ENCODE data around the gene ELMO1. TPM values are rescaled to one million over a fixed set of nuclear protein-coding genes. Genes with fewer than 3 reads are reported as not detected.
A peak's percentile ranks its signal among the peaks of the same experiment; 100 is the strongest.

The ELMO1 gene
- total and polyA plus RNA-seq, 8 donors, result 3.0 to 20.6 (median 6.6) TPM

- Histone ChIP-seq H3K27ac (no peak overlapping the region), H3K9me3 (no peaks in the 10 kb centered on the region), H3K36me3 (no peaks in the 10 kb centered on the region), H3K4me1 (peaks cover 0 to 5% (median 3%) of the 10 kb centered on the region in 3 donors), H3K4me3 (no peak overlapping the region), H3K27me3 (no peaks in the 10 kb centered on the region)
- FAIRE-seq (no peak), DNase-seq (no peak), ATAC-seq (peak in 2 of 4 donors; percentile 25 to 36)
- no peak for TF ChIP-seq CTCF (IDR thresholded peaks at IDR 0.05)
- intact Hi-C loops (cut with DNase I), result no loop called here
- 41 to 46% methylated on average over 5 of the region's 5 CpGs for WGBS, 2 donors
Measured at GRCh38 chr7:36928311-36928710, 520.4 kb downstream of the ELMO1 start.

GRCh38 chr7:36925691-36926090 lies 523.0 kb downstream of the ELMO1 start:
- H3K27me3 ChIP-seq, result no peaks in the 10 kb centered on the region
- no peaks in the 10 kb centered on the region for H3K9me3 ChIP-seq
- H3K36me3 ChIP-seq, result no peaks in the 10 kb centered on the region
- no peak for FAIRE-seq
- peak in 2 of 4 donors; percentile 24 to 36 for ATAC-seq
- peaks cover 0 to 5% (median 3%) of the 10 kb centered on the region in 3 donors for H3K4me1 ChIP-seq
- WGBS, 2 donors, result 67 to 71% methylated on average over 3 of the region's 3 CpGs
- intact Hi-C loops (cut with DNase I), result no loop called here
- no peak overlapping the region for H3K27ac ChIP-seq
- TF ChIP-seq CTCF (IDR thresholded peaks at IDR 0.05), result no peak
- no peak for DNase-seq
- no peak overlapping the region for H3K4me3 ChIP-seq

GRCh38 chr7:36925207-36925606 lies 523.5 kb downstream of the ELMO1 start:
- Histone ChIP-seq H3K9me3 (no peaks in the 10 kb centered on the region), H3K4me1 (peaks cover 0 to 5% (median 3%) of the 10 kb centered on the region in 3 donors), H3K27ac (no peak overlapping the region), H3K36me3 (no peaks in the 10 kb centered on the region), H3K27me3 (no peaks in the 10 kb centered on the region), H3K4me3 (no peak overlapping the region)
- ATAC-seq (peak in 1 of 4 donors; percentile 12), FAIRE-seq (no peak), DNase-seq (no peak)
- WGBS, 2 donors, result 77 to 87% methylated on average over 5 of the region's 5 CpGs
- intact Hi-C loops (cut with DNase I), result no loop called here
- TF ChIP-seq CTCF (IDR thresholded peaks at IDR 0.05), result no peak

GRCh38 chr7:36923943-36924436 lies 524.7 kb downstream of the ELMO1 start:
- H3K27me3 ChIP-seq, result no peaks in the 10 kb centered on the region
- no peaks in the 10 kb centered on the region for H3K36me3 ChIP-seq
- no peak overlapping the region for H3K27ac ChIP-seq
- peaks cover 0 to 5% (median 3%) of the 10 kb centered on the region in 3 donors for H3K4me1 ChIP-seq
- intact Hi-C loops (cut with DNase I), result no loop called here
- WGBS, 2 donors, result 86 to 94% methylated on average over 3 of the region's 3 CpGs
- no peak for FAIRE-seq
- no peaks in the 10 kb centered on the region for H3K9me3 ChIP-seq
- H3K4me3 ChIP-seq, result no peak overlapping the region
- ATAC-seq, result peak in 2 of 4 donors; percentile 40 to 46
- no peak for TF ChIP-seq CTCF (IDR thresholded peaks at IDR 0.05)
- no peak for DNase-seq

GRCh38 chr7:36923185-36923584 lies 525.5 kb downstream of the ELMO1 start:
- Histone ChIP-seq H3K27ac (no peak overlapping the region), H3K4me3 (no peak overlapping the region), H3K27me3 (no peaks in the 10 kb centered on the region), H3K4me1 (peaks cover 0 to 5% (median 3%) of the 10 kb centered on the region in 3 donors), H3K9me3 (no peaks in the 10 kb centered on the region), H3K36me3 (no peaks in the 10 kb centered on the region)
- no peak for DNase-seq
- no peak for ATAC-seq
- intact Hi-C loops (cut with DNase I), result no loop called here
- no peak for FAIRE-seq
- TF ChIP-seq CTCF (IDR thresholded peaks at IDR 0.05), result no peak

Data from pancreas (tissue), 10 donors.